ENCODE results near the gene LHFPL2.

DNA sequence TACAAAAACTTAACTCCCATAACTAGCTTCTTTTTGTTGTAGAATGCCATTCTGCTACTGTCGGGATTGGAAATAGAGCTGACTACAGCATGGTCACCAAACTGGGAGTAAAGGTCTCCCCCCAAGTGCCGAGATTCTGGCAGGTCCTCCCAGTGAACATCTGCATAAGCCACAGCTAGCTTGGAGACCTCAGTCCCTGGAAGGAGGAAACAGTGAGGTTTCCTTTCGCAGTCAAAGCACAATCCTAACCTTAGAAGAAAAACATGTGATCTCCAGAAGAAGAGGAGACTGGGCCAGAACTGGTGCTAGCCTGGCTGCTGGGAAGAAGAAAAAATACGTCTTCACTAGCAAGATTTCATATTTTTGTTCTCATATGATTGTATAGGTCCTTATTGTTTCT, 160.7 kb downstream of the LHFPL2 start:
- TF ChIP-seq CTCF (IDR thresholded peaks at IDR 0.05) (no peak), POLR2A (IDR thresholded peaks at IDR 0.05) (no peak)

Data from testis (tissue), 2 donors.